ENCODE data around the gene MED27.

Gene MED27

GRCh38 chr9:132000659-132001058 is 79.0 kb downstream of the MED27 start:
- no peak overlapping the region for H3K4me3 ChIP-seq (ENCODE audit: low read depth in 1 of 2, low read length in 1 of 2)
- peaks cover 25 to 36% of the 10 kb centered on the region in 2 experiments for H3K4me1 ChIP-seq (ENCODE audit: control insufficient read depth in 1 of 2, insufficient read depth in 1 of 2, low read depth in 1 of 2, low read length in 1 of 2)
- no peak for TF ChIP-seq CTCF (IDR thresholded peaks at IDR 0.05)
- no peaks in the 10 kb centered on the region for H3K27me3 ChIP-seq
- H3K36me3 ChIP-seq: no peaks in the 10 kb centered on the region
- no peaks in the 10 kb centered on the region for H3K9me3 ChIP-seq
- H3K27ac ChIP-seq: no peak overlapping the region

DNA sequence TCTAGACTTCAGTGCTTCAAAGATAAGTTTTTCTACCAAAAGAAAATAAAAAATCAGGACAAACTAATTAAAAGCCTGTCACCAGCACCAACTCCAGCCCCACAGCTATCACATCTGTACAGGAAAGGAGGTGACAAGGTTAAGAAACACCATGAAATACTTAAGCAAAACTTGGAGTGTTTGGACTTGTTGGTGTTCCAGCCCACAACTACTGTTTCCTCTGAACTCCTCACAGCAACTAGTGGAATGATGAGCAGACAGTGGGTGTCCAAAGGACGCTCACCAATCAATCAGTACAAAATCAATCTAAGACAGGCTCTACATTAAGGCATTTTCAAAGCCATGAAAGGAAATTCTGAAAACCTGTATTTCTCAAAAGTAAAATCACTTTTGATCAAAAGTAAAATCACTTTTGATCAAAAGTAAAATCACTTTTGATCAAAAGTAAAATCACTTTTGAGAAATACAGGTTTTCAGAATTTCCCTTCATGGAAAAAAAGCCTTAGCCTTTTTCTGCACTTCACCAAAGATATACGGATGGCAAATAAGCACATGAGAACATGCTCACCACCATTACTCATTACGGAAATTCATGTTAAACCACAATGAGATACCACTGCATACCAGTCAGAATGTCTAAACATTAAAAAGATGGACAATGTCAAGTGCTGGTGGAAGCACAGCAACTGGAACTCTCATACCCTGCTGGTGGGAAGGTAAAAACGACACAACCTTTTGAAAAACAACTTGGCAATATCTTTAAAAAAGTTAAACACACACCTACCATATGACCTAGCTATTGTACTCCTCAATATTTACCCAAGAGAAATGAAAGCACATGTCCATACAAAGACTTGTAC is 79.7 kb downstream of the MED27 start:
- H3K9me3 ChIP-seq: no peaks in the 10 kb centered on the region
- no peaks in the 10 kb centered on the region for H3K36me3 ChIP-seq
- H3K27me3 ChIP-seq: no peaks in the 10 kb centered on the region
- peaks cover 22 to 29% of the 10 kb centered on the region in 2 experiments for H3K4me1 ChIP-seq (ENCODE audit: control insufficient read depth in 1 of 2, insufficient read depth in 1 of 2, low read depth in 1 of 2, low read length in 1 of 2)
- no peak overlapping the region for H3K4me3 ChIP-seq (ENCODE audit: low read depth in 1 of 2, low read length in 1 of 2)
- no peak for TF ChIP-seq CTCF (IDR thresholded peaks at IDR 0.05)
- no peak overlapping the region for H3K27ac ChIP-seq

DNA sequence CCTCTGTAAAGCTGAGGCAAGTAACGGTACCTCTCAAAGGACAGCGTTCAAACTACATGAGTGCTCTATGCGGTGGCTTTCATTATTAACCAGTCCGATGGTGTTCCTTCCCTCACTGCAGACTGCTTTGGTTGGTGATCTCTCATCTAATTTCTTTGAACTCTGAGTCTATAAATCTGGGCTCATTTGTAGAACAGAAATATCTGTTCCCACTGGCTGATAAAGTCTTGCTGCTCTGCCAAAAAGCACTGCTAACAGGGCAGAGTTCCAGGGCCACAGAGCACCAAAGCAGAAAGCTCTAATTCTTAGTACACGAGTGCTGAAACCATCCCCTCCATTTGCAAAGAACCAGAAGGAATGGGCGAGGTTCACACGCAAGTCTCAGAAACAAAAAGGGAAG is 81.9 kb downstream of the MED27 start:
- Histone ChIP-seq H3K4me1 (ENCODE audit: control insufficient read depth in 1 of 2, insufficient read depth in 1 of 2, low read depth in 1 of 2, low read length in 1 of 2) (peaks cover 9 to 10% of the 10 kb centered on the region in 2 experiments), H3K36me3 (no peaks in the 10 kb centered on the region), H3K27me3 (no peaks in the 10 kb centered on the region), H3K4me3 (ENCODE audit: low read depth in 1 of 2, low read length in 1 of 2) (no peak overlapping the region), H3K27ac (no peak overlapping the region), H3K9me3 (no peaks in the 10 kb centered on the region)
- TF ChIP-seq CTCF (IDR thresholded peaks at IDR 0.05): no peak

GRCh38 chr9:131997076-131997475 is 82.6 kb downstream of the MED27 start:
- Histone ChIP-seq H3K27ac (no peak overlapping the region), H3K9me3 (no peaks in the 10 kb centered on the region), H3K27me3 (no peaks in the 10 kb centered on the region), H3K4me3 (ENCODE audit: low read depth in 1 of 2, low read length in 1 of 2) (no peak overlapping the region), H3K4me1 (ENCODE audit: control insufficient read depth in 1 of 2, insufficient read depth in 1 of 2, low read depth in 1 of 2, low read length in 1 of 2) (peaks cover 2 to 3% of the 10 kb centered on the region in 2 experiments), H3K36me3 (no peaks in the 10 kb centered on the region)
- TF ChIP-seq CTCF (IDR thresholded peaks at IDR 0.05): no peak

DNA sequence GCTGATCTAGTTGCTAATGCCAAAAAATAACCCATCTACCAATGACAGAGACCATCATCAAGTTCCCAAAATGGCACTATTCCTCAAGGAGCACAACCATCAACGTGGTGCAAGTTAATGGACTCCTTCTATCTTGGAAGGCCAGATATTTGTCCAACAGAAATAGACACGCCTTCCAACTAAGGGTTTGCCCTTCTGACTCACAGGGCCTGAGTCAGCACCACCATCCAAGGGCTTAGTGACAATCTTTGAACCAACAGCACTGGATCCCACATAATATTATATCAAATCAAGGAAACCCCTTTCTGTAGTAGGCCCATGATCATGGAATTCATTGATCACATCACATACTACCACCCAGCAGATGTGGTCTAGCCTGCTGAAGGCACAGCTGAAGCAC is 84.3 kb downstream of the MED27 start:
- no peaks in the 10 kb centered on the region for H3K36me3 ChIP-seq
- no peaks in the 10 kb centered on the region for H3K27me3 ChIP-seq
- H3K4me1 ChIP-seq (ENCODE audit: control insufficient read depth in 1 of 2, insufficient read depth in 1 of 2, low read depth in 1 of 2, low read length in 1 of 2): no peaks in the 10 kb centered on the region
- no peak overlapping the region for H3K4me3 ChIP-seq (ENCODE audit: low read depth in 1 of 2, low read length in 1 of 2)
- no peak for TF ChIP-seq CTCF (IDR thresholded peaks at IDR 0.05)
- H3K9me3 ChIP-seq: no peaks in the 10 kb centered on the region
- no peak overlapping the region for H3K27ac ChIP-seq
